Stimulated activated CD8-positive, alpha-beta memory T cell treated with anti-CD3 and anti-CD28 coated beads, Interleukin-15, amount 100 ng/mL, for 1 hour (primary cell): ENCODE data around the gene EFNA2.

Experiments used
- DNase-seq: peaks from one replicate; pipeline ENCODE4 v3.0.0-alpha.2; 2020; ENCODE audit warnings: low read depth

The EFNA2 gene

GRCh38 chr19:1284293-1284978 lies 1.2 kb upstream of the EFNA2 start:
- DNase-seq, result no peak

DNA sequence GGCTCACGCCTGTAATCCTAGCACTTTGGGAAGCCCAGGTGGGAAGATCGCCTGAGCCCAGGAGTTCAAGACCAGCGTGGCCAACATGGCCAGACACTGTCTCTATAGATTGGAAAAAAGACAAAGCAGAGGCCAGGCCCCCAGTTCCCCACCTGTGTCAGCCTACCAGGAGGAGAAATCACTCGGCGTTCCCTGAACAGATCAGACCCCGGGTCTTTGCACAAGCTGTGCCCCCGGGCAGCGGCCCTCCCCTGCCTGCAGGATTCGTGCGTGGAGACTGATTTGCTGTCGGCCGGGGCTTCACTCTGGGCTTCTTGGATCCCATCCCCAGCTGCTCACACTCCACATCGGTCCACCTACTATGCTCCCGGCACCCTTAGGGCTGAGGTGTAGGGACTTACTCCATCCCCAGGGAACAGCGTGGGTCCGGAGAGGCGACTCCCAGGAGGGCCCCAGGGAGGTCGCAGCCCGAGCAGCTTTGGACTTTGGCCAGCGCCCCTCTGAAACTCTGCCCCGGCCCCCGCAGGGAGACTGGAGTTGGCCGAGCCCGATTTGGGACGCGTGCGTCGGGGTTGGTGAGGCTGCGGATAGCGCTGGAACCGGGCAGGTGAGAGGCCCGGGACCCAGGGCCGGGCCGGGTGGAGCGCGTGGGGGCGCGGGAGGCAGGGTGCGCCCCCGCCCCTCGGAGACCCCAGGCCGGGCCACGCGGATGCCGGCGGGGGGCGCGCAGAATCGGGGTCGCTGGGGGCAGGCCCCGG lies 515 bp upstream of the EFNA2 start:
- no peak for DNase-seq

GRCh38 chr19:1286487-1287353 lies 1.0 kb downstream of the EFNA2 start:
- no peak for DNase-seq

- no peak for DNase-seq
Observed at GRCh38 chr19:1287354-1288225, 1.9 kb downstream of the EFNA2 start.

GRCh38 chr19:1288226-1288612 lies 2.5 kb downstream of the EFNA2 start:
- DNase-seq, result no peak

GRCh38 chr19:1288833-1289685 lies 3.4 kb downstream of the EFNA2 start:
- DNase-seq, result no peak

- DNase-seq, result no peak
Observed at GRCh38 chr19:1289686-1290025, 4.0 kb downstream of the EFNA2 start.

GRCh38 chr19:1290196-1290702 lies 4.6 kb downstream of the EFNA2 start:
- DNase-seq, result no peak

DNA sequence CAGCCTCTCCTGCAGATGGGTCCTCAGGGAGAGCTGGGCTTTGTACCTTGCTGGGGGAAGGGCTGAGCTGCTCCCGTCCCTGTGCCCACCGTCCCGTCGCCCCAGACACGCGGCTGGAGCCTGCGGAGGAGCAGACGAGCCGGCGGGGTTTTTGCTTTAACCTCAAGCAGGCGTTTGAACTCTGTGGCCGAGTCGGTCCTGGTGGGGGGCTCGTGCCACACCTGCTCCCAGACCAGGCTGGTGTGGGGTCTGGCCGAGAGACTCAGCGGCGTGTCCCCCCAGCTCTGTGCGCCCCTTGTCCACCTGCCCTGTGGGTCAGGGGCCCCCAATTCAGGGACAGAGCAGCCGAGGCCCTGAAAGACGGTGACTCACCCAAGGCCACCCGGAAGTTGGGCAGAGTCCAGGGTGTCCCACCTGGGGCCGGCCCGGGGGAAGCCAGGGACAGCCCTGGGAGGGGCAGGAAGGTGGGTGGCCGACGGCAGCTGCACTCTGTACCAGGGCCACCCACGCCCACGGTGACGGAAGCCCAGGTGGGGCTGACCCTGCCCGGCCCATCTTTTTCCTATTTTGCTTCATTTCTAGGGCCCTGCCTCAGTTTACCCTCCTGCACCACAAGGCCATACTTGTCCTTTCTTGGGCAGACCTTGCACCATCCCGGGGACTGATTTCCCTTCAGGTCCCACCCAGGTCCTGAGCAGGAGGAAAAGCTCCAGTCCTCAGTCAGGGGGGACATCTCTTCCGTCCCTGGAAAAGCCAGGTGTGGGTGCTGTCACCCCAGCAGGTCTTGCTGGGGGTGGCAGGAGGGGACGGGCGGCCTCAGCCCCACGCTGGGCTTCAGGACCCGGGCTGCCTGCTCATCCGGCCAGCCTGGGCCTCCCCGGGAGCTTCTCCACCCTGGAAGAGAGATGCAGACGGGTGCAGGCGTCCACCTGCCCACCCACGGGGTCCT lies 5.3 kb downstream of the EFNA2 start:
- DNase-seq, result no peak

- no peak for DNase-seq
Observed at GRCh38 chr19:1291761-1292418, 6.2 kb downstream of the EFNA2 start.

DNA sequence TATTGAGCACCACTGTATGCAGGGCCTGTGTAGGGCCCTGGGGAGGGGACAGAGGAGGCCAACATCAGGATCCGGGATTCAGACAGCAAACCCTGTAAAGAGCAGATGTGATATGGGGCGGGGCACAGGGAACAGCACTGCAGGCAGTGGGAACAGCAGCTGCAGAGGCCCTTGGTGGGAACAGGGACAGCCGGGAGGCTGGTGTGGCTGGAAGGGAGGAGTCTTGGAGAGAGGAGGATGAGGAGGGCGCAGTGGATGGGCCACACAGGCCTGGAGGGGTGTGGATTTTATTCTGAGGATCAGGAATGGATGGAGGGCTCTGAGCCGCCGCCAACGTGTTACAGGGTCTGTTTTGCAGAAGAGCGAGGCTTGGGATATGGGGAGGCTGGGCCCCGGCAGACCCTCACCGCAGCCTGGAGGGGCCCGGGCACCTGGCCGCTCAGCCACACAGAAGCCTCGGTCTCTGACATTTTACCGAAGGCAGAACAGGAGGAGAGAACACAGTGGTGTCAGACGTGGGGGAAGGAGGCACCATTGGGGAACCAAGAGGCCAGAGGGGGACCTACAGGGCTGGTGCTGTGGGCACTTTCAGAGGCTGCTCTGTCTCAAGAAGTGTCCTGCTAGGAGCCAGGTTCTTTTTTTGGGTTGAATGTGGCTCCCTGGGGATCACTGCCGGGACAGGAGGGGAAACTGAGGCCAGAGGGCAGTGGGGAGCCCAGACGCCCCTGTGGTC lies 6.9 kb downstream of the EFNA2 start:
- DNase-seq, result no peak

DNA sequence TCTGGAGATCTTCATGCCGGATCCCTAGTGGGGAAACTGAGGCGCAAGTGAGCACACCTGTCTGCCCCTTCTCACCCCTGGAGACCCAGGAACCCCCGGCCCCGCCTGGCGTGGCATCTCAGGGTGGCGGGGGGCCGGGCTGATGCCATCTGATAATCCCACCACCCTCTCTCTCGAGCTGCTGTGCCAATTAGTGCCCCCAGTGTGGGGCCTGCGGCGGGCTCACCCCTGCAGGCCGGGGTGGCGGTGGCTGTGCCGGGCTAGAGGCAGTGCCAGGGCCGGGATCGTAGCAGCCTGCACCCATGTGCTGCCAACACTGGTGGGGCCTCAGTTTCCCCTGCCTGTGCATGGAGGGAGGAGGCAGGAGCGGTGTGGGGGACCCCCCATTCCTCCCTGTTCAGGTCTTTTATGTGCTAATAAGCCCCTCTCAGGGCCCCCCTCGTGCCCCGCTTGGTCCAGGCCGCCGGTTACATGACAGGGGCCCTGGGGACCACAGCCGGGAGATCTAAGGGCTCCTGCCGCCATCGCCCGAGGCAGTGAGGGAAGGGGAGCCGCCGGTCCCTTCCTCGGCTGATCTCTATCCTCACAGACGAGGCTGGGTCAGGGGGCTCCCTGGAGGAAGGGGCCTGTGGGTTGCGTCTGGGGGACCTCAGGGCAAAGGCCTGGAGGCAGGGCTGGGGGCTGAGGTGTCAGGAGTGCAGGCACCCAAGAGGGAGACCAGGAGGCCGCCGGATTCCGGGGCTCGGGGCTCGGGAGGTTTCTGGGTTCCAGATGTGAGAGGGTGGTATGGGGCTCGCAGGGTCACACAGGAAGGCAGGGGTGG lies 8.3 kb downstream of the EFNA2 start:
- DNase-seq, result no peak

GRCh38 chr19:1294688-1295087 lies 9.0 kb downstream of the EFNA2 start:
- DNase-seq, result no peak

- no peak for DNase-seq
Observed at GRCh38 chr19:1295169-1296012, 9.7 kb downstream of the EFNA2 start.

GRCh38 chr19:1296078-1296477 lies 10.4 kb downstream of the EFNA2 start:
- DNase-seq, result no peak

DNA sequence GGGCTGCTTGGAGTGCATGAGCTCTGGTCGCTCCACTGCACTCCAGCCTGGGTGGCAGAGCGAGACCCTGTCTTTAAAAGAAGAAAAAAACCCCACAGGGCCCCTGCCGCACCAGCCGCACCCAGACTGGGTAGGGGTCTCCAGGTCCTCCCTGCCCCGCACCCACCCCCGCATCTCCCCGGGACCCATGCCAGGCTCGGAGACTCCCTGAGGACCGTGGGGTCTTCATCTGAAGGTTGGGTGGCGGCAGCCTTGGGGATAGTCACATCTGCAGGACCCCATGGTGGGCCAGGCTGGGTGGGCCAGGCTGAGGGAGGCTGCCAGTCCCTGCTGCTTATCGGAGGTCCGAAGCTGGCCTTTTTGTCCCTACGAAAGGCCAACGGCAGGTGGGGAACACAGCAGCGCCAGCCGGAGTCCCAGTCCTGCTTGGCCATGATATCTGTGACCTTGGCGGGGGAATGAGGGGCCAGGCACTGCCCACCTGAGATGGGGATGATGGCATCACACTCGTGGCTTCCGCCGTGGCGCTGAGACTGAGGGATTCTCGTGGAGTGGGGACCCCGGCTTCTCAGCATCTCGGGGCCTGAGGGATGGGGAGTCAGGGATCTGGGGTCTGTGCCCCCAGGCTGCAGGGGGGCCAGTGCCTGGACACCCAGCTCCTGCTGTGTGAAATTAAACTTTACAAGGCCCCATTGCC lies 11.1 kb downstream of the EFNA2 start:
- no peak for DNase-seq
